Loucy (cell line): ENCODE results near the gene NLRC5.

Experiments
- H2AFZ ChIP-seq: fragments of 200-600 bp; sonication (generic); 2 replicates; pipeline ENCODE4 v1.6.0; 2016; ENCODE audit warnings: antibody characterized with exemption, mild to moderate bottlenecking, low read length, moderate library complexity
- H3F3A ChIP-seq: fragments of 200-600 bp; 2 replicates; pipeline ENCODE4 v1.6.0; 2016; ENCODE audit warnings: antibody characterized with exemption, low read depth, mild to moderate bottlenecking
- H3K27me3 ChIP-seq: fragments of 200-600 bp; sonication (generic); 2 replicates; pipeline ENCODE4 v1.6.1; 2014; ENCODE audit warnings: low read length, mild to moderate bottlenecking; ENCODE audit not compliant: insufficient read depth, poor library complexity, severe bottlenecking
- H3K36me3 ChIP-seq: fragments of 200-600 bp; sonication (generic); 2 replicates; pipeline ENCODE4 v1.6.1; 2016; ENCODE audit warnings: low read length; ENCODE audit not compliant: insufficient read depth
- H3K4me1 ChIP-seq: fragments of 200-600 bp; sonication (generic); 2 replicates; pipeline ENCODE4 v1.5.1; 2014; ENCODE audit warnings: low read length, mild to moderate bottlenecking; ENCODE audit not compliant: insufficient read depth, poor library complexity, severe bottlenecking
- H3K4me2 ChIP-seq: fragments of 200-600 bp; sonication (generic); 2 replicates; pipeline ENCODE4 v1.6.0; 2014; ENCODE audit warnings: antibody characterized with exemption, low read length, low read depth, mild to moderate bottlenecking; ENCODE audit not compliant: poor library complexity, severe bottlenecking
- H3K4me3 ChIP-seq: fragments of 200-600 bp; sonication (generic); 2 replicates; pipeline ENCODE4 v1.5.1; 2014; ENCODE audit warnings: low read length, mild to moderate bottlenecking, mixed read lengths; ENCODE audit not compliant: poor library complexity, severe bottlenecking
- H3K79me2 ChIP-seq: fragments of 200-600 bp; sonication (generic); 2 replicates; pipeline ENCODE4 v1.6.1; 2014; ENCODE audit warnings: low read length; ENCODE audit not compliant: insufficient read depth
- H3K9ac ChIP-seq: fragments of 200-600 bp; sonication (generic); 2 replicates; pipeline ENCODE4 v1.6.0; 2014; ENCODE audit warnings: mild to moderate bottlenecking, low read depth, low read length, moderate library complexity; ENCODE audit not compliant: poor library complexity, severe bottlenecking
- H3K9me2 ChIP-seq: fragments of 200-600 bp; sonication (generic); replicated peaks from 2 replicates; pipeline ENCODE4 v1.6.1; 2016; ENCODE audit warnings: low read depth, low read length, mixed read lengths
- H3K9me3 ChIP-seq: fragments of 200-600 bp; sonication (generic); 2 replicates; pipeline ENCODE4 v1.6.1; 2014; ENCODE audit warnings: mild to moderate bottlenecking, antibody characterized with exemption, low read length, low read depth; ENCODE audit not compliant: insufficient read depth
- H4K20me1 ChIP-seq: fragments of 200-600 bp; sonication (generic); 2 replicates; pipeline ENCODE4 v1.6.0; 2014; ENCODE audit warnings: antibody characterized with exemption, low read length, mild to moderate bottlenecking; ENCODE audit not compliant: insufficient read depth, poor library complexity, severe bottlenecking
- EZH2phosphoT487 ChIP-seq: fragments of 200-600 bp; IDR thresholded peaks from 2 replicates; pipeline ENCODE4 v1.6.1; 2018; ENCODE audit warnings: antibody characterized with exemption, mild to moderate bottlenecking, moderate library complexity, borderline replicate concordance
- TF ChIP-seq, protein P1 (sequence below): fragments of 200-600 bp; sonication (generic); conservative IDR thresholded peaks from 2 replicates; pipeline ENCODE4 v1.5.1; 2014; ENCODE audit warnings: mild to moderate bottlenecking, antibody characterized with exemption, low read length

NLRC5 gene

GRCh38 chr16:57013902-57014301 lies 24.5 kb downstream of the NLRC5 start:
- Histone ChIP-seq H3K79me2 (peaks cover 32% of the 10 kb centered on the region), H3K27me3 (no peaks in the 10 kb centered on the region), H3K36me3 (peaks cover 21% of the 10 kb centered on the region), H3K4me2 (peak overlapping the region; percentile 22), H3F3A (no peaks in the 10 kb centered on the region), H3K4me3 (no peak overlapping the region), H3K9ac (peak overlapping the region; percentile 27), H3K9me2 (no peaks in the 10 kb centered on the region), H3K9me3 (no peaks in the 10 kb centered on the region), H3K4me1 (peaks cover 20% of the 10 kb centered on the region), H4K20me1 (no peaks in the 10 kb centered on the region), H2AFZ (no peak overlapping the region)
- TF ChIP-seq, protein P1, sequence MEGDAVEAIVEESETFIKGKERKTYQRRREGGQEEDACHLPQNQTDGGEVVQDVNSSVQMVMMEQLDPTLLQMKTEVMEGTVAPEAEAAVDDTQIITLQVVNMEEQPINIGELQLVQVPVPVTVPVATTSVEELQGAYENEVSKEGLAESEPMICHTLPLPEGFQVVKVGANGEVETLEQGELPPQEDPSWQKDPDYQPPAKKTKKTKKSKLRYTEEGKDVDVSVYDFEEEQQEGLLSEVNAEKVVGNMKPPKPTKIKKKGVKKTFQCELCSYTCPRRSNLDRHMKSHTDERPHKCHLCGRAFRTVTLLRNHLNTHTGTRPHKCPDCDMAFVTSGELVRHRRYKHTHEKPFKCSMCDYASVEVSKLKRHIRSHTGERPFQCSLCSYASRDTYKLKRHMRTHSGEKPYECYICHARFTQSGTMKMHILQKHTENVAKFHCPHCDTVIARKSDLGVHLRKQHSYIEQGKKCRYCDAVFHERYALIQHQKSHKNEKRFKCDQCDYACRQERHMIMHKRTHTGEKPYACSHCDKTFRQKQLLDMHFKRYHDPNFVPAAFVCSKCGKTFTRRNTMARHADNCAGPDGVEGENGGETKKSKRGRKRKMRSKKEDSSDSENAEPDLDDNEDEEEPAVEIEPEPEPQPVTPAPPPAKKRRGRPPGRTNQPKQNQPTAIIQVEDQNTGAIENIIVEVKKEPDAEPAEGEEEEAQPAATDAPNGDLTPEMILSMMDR: no peak
- no peak for TF ChIP-seq EZH2phosphoT487

DNA sequence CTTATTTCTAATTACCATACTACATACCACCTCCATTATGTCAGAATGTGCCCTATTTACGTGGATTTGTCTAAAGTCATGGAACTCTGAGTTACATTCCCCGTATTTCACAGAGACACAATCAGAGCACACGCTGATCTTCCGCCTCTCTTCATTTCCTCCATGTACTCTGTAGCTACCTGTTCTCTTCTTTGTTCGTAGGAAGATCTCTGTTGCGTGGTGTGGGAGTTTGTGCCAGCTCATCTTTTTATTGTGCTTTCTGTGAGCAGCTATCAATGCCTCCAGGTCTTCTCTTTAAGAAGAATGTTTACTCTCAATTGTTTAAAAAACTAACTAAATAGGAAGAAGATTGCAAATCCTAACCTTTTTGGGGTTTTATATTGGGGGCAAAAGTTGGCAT lies 26.9 kb downstream of the NLRC5 start:
- TF ChIP-seq, protein P1: no peak
- TF ChIP-seq EZH2phosphoT487: no peak
- peaks cover 25% of the 10 kb centered on the region for H3K79me2 ChIP-seq
- no peak overlapping the region for H3K9ac ChIP-seq
- H3K9me2 ChIP-seq: no peaks in the 10 kb centered on the region
- no peaks in the 10 kb centered on the region for H4K20me1 ChIP-seq
- no peak overlapping the region for H2AFZ ChIP-seq
- no peak overlapping the region for H3K4me3 ChIP-seq
- H3K4me2 ChIP-seq: no peak overlapping the region
- peaks cover 13% of the 10 kb centered on the region for H3K4me1 ChIP-seq
- H3K9me3 ChIP-seq: no peaks in the 10 kb centered on the region
- no peaks in the 10 kb centered on the region for H3K27me3 ChIP-seq
- peaks cover 41% of the 10 kb centered on the region for H3K36me3 ChIP-seq
- no peaks in the 10 kb centered on the region for H3F3A ChIP-seq

- H3K27me3 ChIP-seq: no peaks in the 10 kb centered on the region
- no peak overlapping the region for H3K4me2 ChIP-seq
- no peak overlapping the region for H3K4me3 ChIP-seq
- no peaks in the 10 kb centered on the region for H3K9me3 ChIP-seq
- H3K79me2 ChIP-seq: peaks cover 23% of the 10 kb centered on the region
- no peak overlapping the region for H2AFZ ChIP-seq
- TF ChIP-seq, protein P1: no peak
- TF ChIP-seq EZH2phosphoT487: no peak
- H3K4me1 ChIP-seq: peaks cover 13% of the 10 kb centered on the region
- no peaks in the 10 kb centered on the region for H3K9me2 ChIP-seq
- peaks cover 46% of the 10 kb centered on the region for H3K36me3 ChIP-seq
- no peak overlapping the region for H3K9ac ChIP-seq
- H4K20me1 ChIP-seq: no peaks in the 10 kb centered on the region
- no peaks in the 10 kb centered on the region for H3F3A ChIP-seq
These were observed 27.5 kb downstream of the NLRC5 start for GRCh38 chr16:57016831-57017230.
